ENCODE data around the gene MXD1. TPM values are rescaled to one million over a fixed set of nuclear protein-coding genes. Genes with fewer than 3 reads are reported as not detected.
A peak's percentile ranks its signal among the peaks of the same experiment; 100 is the strongest.

Gene MXD1
- total and polyA plus RNA-seq, 9 of the 15 experiments (the other 6 are each of a cell fraction or from before 2014, with no cell fraction given), result 6.7 to 35.9 (median 11.0) TPM

GRCh38 chr2:69893684-69894551 is 21.0 kb upstream of the MXD1 start, which contains the start of gene SNRNP27 (continued):
- TF ChIP-seq ZNF318 (IDR thresholded peaks at IDR 0.05; ENCODE audit: borderline replicate concordance in 1 of 2, low read depth in 1 of 2) (no peak), MTF1 (CRISPR knock-in tag; IDR thresholded peaks at IDR 0.05; ENCODE audit: borderline replicate concordance) (no peak), ETV6 (IDR thresholded peaks at IDR 0.05; ENCODE audit: borderline replicate concordance in 1 of 2, low read depth in 2 of 2, low read length in 1 of 2) (peak; percentile 63 to 65; a peak in 1 of 4 replicates), ETV6 (CRISPR knock-in tag; IDR thresholded peaks at IDR 0.05; ENCODE audit: borderline replicate concordance) (no peak), POLR2G (IDR thresholded peaks at IDR 0.05; ENCODE audit: low read depth, low read length) (peak; percentile 80), KAT7 (CRISPR knock-in tag; IDR thresholded peaks at IDR 0.05; ENCODE audit: borderline replicate concordance) (0 out of 2 replicates have a peak, but pooled peaks have one; percentile 27), UBTF (IDR thresholded peaks at IDR 0.05; ENCODE audit: borderline replicate concordance in 1 of 2, low read depth in 2 of 2, low read length in 2 of 2) (peak in 1 of 2 experiments; percentile 84; a peak in 3 of 4 replicates), SAP30 (IDR thresholded peaks at IDR 0.05; ENCODE audit: borderline replicate concordance, insufficient read depth, low read depth, low read length, poor library complexity, severe bottlenecking) (no peak), ZBTB1 (CRISPR knock-in tag; IDR thresholded peaks at IDR 0.05; ENCODE audit: borderline replicate concordance, low read depth) (no peak), NCOA4 (IDR thresholded peaks at IDR 0.05; ENCODE audit: partially characterized antibody) (no peak), HES1 (IDR thresholded peaks at IDR 0.05; ENCODE audit: low read depth) (0 out of 2 replicates have a peak, but pooled peaks have one; percentile 23), ZNF695 (CRISPR knock-in tag; IDR thresholded peaks at IDR 0.05) (no peak), SMARCE1 (IDR thresholded peaks at IDR 0.05) (no peak), BRD9 (IDR thresholded peaks at IDR 0.05; ENCODE audit: low read depth, partially characterized antibody) (peak; percentile 54)

All from K562 (cell line).